Activated CD8-positive, alpha-beta memory T cell treated with anti-CD3 and anti-CD28 coated beads for 24 hours (primary cell): ENCODE data around the gene PREX1.
A peak's percentile ranks its signal among the peaks of the same experiment; 100 is the strongest.

Source experiments
- DNase-seq: peaks from one replicate; pipeline ENCODE4 v3.0.0-alpha.2; 2020

PREX1 gene

GRCh38 chr20:48747840-48748414 lies 79.9 kb downstream of the PREX1 start:
- DNase-seq, result no peak

GRCh38 chr20:48745330-48745729 lies 82.5 kb downstream of the PREX1 start:
- no peak for DNase-seq

DNA sequence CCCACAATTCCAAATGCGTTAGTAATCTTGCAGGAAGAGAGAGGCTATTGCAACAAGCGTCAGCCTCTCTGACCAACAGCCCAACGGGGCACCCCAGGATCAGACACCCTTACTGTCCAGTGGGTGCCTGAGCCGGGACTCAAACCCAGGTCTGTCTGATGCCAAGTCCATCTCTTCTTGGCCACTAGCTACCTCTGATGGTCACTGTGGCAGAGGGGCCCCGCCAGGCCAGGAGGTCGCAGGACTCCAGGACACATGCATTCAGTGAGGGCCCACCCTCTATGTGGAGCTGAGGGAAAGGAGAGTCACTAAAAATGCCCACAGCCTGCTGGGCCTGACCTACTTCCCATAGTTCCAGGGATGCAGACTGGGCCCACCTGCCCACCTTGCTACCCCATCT lies 83.3 kb downstream of the PREX1 start:
- DNase-seq, result no peak

DNA sequence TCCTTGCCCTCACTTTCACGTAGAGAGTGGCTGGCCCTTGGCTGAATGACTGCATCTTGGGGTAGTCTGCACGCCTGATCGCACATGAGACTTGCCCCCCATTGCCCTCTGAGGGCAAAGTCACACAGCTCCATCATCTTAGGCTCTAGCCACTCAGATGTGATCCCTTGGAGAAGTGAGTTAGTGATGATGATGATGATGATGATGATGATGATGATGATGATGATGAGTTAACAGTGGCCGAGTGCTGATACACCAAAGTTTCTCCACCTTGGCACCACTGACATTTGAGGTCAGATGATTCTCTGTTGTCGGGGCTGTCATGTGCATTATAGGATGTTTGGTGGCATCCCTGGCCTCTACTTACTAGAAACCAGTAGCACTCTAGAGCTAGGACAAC lies 84.0 kb downstream of the PREX1 start:
- no peak for DNase-seq

GRCh38 chr20:48742912-48743680 lies 84.7 kb downstream of the PREX1 start:
- DNase-seq, result no peak

GRCh38 chr20:48742233-48742632 lies 85.6 kb downstream of the PREX1 start:
- DNase-seq, result no peak

- DNase-seq, result no peak
Observed at GRCh38 chr20:48741669-48742068, 86.1 kb downstream of the PREX1 start.

GRCh38 chr20:48740712-48741111 lies 87.1 kb downstream of the PREX1 start:
- DNase-seq, result no peak

GRCh38 chr20:48740292-48740649 lies 87.5 kb downstream of the PREX1 start:
- DNase-seq, result no peak

DNA sequence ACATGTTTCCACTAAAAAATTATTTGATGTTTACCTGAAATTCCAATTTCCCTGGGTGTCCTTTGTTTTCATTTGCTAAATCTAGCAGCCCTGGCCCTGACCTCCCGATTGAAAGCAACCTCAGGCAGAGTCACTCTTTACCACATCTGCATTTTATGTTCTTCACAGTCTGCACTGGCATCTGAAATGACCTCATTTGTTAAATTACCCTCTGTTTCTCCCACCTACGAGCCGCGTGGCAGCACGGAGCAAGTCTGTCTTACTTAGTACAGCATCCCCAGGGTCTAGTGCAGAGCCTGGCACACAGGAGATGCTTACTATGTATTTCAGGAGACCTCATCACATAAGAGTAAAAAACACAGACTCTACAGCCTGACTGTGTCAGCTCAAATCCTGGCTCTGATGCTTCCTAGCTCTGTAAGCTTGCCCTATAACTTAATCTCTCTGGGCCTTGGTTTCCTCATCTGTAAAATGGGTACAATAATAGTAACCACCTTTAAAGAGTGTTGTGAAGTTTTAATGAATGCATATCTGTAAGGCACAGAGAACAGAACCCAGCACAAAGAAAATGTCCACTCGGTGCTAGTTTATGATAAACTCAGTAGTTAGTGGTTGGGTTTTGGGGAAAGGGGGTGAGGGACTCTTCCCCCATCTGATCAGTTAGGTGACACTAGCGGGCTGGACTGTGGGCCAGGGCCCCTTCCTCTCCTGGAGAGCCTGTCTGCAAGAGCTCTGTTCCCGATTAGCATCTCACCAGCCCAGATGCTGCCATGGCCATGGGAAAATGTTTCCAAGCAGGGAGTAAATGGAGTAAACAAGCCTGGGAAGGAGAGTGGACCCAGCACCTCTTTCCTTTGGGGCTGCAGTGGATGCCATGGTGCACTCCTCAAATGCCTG lies 88.2 kb downstream of the PREX1 start:
- DNase-seq, result peak; percentile 77

DNA sequence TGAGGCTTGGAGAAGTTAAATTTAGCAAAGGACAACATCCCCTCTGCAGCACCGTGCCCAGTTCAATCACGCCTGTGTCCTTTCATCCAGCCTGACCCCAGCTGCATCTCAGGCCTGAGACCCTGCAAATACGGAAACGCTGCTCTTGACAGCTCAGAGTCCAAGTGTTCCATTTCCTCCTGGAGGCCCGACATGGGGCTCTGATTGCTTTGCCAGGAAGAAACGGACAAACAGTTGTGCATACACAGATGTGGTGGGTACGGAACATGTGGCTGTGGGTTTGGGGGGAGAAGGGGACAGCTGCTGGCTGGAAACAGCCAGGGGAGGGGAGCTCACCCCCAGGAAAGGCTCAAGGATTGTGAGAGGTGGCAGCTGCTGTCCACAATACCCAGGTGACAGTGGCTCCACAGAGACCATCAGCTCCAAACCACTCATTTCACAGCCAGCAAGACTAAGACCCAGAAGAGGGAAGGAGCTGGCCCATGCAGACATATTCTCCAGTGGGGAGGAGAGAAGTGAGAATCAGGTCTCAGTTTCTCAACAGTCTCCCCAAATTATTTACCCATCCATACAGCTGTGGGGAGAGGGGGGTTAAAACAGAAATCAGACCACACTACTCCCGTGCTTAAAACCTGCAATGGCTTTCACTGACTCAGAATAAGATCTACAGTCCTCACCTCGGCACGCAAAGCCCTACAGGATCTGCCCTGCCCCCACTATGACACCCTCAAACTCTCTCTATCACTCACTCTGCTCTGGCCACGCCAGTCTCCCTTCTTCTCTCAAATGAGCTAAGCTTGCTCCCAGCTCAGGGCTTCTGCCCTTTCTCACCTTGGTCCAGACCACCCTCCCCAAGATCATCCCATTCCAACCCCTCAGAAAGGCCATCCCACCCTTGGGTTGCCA lies 89.1 kb downstream of the PREX1 start:
- DNase-seq, result peak; percentile 86

- no peak for DNase-seq
Observed at GRCh38 chr20:48738094-48738398, 89.8 kb downstream of the PREX1 start.

DNA sequence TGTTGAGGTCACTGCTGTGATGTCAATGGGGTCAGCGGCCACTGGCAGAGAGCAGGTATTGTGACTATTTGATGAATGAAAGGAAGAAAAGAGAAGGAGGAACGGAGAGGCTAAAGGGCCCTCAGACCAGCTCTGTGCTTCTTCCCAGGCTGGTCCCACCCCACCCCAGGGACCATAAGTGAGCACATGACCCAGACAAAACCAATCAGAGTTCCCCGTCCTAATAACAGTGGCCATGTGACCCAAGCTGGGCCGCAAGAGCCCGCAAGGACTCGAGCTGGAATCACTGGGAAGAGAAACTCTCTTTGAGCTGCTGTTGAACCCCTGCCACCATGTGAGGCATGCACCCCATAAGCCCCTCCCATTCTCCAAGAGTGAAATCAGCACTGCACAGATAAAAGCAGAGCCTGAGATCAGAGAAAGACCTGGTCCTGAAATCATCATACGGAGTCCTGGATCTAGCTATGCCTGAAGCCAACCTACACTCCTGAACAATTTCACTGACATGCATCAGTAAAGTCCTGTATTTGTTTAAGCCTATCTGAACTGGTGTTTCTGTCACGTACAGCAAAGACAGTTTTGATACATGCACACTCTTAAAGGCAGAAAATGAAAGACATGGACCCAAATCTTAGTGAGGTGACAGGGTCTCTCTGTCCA lies 90.2 kb downstream of the PREX1 start:
- no peak for DNase-seq

GRCh38 chr20:48736636-48737035 lies 91.2 kb downstream of the PREX1 start:
- DNase-seq, result no peak

DNA sequence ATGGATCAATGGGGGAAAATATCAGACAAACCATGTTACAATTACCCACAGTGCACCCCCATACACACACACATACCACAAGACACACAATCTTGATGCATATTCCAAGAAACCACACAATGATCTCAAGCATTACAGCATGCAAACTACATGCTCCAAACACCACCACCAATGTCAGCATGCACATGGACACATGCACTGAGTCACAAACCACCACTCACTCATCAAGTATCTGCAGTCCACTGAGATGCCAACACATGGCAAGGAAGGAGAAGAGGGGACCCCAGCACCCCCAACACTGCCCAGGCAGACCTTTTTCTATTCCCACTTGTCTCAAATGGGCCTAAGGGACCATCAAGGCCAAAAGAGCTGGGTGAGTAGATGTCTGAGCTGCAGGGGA lies 91.6 kb downstream of the PREX1 start:
- DNase-seq, result no peak

GRCh38 chr20:48735112-48735511 lies 92.7 kb downstream of the PREX1 start:
- no peak for DNase-seq

DNA sequence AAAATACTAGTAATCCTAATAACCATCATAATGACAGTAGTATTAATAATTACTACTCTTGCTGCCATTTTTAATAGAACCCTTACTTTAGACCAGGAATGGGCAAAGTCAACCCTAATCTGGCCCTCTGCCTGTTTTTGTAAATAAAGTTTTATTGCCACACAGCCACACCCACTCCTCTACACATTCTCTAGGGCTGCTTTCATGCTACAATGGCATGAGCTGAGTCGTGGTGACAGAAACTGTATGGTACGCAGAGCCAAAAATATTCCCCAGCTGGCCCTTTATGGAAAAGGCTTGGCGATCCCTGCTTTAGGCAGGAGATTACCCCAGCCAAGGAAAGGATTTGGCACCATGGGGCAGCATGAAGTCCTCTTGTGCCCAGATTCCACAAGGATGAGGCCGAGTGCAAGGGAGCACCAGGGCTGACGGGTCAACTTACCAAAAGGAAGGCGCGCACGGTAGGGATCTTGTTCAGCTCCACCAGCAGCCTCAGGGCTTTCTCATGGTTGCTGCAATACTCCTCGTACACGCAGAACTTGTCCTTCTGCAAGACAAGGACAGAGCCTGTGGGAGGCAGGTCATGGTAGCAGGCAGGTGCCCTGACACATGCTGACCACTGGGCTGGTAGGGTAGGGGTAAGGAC lies 93.6 kb downstream of the PREX1 start:
- no peak for DNase-seq

DNA sequence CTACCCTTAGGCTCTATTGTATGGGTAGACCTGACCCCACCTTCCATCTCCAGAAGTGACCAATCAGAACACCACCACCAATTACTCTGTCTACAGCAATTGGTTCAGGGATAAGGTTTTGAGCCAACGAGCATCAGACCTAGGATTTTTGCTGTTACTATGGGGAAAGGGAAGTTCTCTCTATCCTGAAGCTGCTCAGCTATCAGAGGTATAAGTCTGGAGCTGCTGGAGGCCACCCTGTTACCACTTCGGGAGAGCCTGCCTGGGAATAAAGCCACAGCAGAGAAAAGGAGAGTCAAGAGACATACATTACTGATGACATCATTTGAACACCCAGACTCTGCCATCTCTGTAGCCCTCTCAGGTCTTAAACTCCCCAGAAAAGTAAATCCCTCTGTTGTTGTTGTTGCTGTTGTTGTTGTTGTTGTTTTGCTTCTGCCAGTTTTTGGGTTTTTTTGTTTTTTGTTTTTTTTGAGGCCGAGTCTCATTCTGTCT lies 94.5 kb downstream of the PREX1 start:
- DNase-seq, result no peak

DNA sequence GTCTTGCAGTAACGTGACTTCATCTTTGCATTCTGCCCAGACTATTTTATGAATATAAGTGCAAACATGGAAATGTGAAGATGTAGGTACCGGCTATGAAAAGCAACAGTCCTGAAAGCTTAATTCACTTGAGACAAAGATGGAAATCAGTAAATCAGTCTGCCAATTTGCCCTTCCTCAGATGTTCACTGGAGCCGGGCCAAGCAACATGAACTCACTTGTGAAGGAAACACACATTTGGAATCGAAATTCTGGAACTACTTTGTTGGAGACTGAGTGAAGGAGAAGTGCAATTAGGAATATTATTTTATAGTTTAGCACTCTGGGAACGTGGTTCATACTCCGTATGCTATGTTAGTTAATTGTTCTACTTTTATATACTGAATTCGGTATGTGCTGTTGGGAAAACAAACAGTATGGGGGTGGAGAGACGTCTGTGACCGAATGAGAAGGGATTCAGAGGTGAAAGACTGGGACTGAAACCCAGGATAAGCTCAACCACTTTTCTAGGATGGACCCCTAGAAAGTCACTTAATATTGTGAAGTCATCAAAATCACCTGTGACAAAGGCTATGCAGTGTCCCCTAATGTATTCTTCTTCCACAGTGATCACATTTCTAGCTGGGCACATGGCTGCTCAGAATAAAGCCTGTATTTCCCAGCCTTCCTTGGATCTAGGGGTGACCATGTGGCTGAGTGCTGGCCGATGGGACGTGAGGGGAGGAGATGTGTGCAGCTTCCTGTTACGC lies 95.5 kb downstream of the PREX1 start:
- no peak for DNase-seq

- no peak for DNase-seq
Observed at GRCh38 chr20:48731536-48731935, 96.3 kb downstream of the PREX1 start.

GRCh38 chr20:48730977-48731376 lies 96.8 kb downstream of the PREX1 start:
- DNase-seq, result no peak
